ENCODE results near the gene HIVEP2. TPM values are rescaled to one million over a fixed set of nuclear protein-coding genes. Genes with fewer than 3 reads are reported as not detected.

Gene HIVEP2
- total RNA-seq, 1 donor from 2014 or later = 11.8 TPM

DNA sequence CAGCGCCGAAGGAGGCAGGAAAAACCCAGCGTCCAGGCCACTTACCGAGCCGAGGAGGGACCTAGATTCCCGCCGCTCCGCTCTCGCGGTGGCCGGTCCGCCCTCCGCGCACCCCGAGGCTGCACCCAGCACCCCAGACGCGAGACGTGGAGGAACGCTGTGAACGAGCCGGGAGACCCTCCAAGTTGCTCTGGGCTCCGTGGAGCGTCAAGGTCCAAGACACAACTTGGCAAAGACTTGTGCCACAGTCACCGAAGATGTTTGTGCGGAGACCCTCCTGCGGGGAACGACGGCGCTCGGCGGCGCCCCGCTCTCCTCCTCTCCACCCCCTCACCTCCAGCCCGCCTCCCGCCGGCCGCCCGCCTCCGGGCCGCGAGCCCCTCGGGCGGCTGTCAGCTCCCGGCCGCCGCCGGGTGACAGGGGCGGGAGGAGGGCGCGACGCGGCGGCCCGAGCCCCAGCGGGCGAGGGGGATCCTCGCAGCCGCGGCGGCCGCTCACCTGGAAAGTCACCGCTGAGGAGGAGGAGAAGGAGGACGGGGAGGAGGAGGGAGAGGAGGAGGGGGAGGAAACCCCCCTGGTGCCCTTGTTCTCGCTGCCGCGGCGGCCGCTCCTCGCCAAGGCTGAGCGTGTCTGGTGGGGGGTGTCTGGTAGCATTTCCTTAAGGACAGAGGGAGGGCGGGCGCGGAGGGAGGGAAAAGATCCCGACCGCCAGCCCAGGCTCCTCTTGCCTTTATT lies 637 bp upstream of the HIVEP2 start:
- Mint-ChIP-seq H3K9me3 (ENCODE audit: low read depth) (no peaks in the 10 kb centered on the region), H3K36me3 (ENCODE audit: insufficient read depth) (no peaks in the 10 kb centered on the region), H3K4me1 (ENCODE audit: low read depth) (peaks cover 27% of the 10 kb centered on the region), H3K27ac (peak overlapping the region; percentile 97), H3K4me3 (ENCODE audit: low read depth) (peak overlapping the region; percentile 93), H3K27me3 (no peaks in the 10 kb centered on the region)
- TF ChIP-seq, protein P1, sequence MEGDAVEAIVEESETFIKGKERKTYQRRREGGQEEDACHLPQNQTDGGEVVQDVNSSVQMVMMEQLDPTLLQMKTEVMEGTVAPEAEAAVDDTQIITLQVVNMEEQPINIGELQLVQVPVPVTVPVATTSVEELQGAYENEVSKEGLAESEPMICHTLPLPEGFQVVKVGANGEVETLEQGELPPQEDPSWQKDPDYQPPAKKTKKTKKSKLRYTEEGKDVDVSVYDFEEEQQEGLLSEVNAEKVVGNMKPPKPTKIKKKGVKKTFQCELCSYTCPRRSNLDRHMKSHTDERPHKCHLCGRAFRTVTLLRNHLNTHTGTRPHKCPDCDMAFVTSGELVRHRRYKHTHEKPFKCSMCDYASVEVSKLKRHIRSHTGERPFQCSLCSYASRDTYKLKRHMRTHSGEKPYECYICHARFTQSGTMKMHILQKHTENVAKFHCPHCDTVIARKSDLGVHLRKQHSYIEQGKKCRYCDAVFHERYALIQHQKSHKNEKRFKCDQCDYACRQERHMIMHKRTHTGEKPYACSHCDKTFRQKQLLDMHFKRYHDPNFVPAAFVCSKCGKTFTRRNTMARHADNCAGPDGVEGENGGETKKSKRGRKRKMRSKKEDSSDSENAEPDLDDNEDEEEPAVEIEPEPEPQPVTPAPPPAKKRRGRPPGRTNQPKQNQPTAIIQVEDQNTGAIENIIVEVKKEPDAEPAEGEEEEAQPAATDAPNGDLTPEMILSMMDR (IDR thresholded peaks at IDR 0.05; ENCODE audit: unreplicated experiment) = no peak
- DNase-seq (ENCODE audit: low spot score, unreplicated experiment) = peak; percentile 64

DNA sequence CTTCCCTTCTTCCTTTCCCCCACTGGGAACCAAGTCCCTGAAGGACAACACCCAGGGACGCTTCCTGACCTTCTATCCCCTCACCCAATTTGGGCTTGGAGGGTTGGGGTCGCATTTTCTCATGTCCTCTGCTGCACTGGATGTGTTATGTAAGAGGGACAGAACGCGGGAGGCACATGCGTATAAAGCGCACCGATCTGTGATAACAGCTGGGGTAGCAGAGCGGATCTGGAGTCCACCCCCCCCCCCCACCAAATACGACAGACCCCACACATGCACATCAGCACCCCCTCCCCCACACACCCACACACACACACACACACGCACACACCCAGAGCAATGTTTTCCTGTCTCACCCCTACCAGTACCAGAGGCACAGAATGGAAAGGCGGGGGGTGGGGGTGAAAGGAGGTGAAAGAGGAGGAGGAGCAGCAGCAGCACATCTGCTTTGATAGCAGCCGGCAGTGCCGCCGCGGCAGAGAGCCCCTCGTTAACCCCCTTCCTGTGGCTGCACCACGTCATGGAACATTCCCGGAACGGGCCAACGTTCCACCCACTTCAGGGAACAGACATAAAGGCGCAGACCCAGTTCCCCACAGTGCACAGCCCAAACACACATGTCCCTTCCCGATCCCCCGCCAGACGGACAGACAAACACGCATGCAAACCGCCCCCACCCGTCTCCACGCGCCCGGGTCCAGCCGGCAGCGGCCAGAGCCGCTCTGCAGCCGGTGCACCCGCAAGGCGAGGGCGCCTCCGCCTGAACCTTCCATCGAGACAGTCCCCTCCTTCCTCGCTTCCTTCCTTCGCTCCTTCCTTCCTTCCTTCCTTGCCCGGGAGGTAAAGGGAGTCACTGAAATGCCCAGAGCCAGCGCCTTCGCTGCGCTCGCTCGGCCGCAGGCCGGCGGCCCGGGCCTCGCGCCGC lies 590 bp downstream of the HIVEP2 start:
- Mint-ChIP-seq H3K36me3 (ENCODE audit: insufficient read depth) (no peaks in the 10 kb centered on the region), H3K27ac (peak overlapping the region; percentile 98), H3K27me3 (peaks cover 2% of the 10 kb centered on the region), H3K9me3 (ENCODE audit: low read depth) (no peaks in the 10 kb centered on the region), H3K4me3 (ENCODE audit: low read depth) (peak overlapping the region; percentile 93), H3K4me1 (ENCODE audit: low read depth) (peaks cover 31% of the 10 kb centered on the region)
- peak; percentile 48 for DNase-seq (ENCODE audit: low spot score, unreplicated experiment)
- TF ChIP-seq, protein P1 (IDR thresholded peaks at IDR 0.05; ENCODE audit: unreplicated experiment) = no peak

DNA sequence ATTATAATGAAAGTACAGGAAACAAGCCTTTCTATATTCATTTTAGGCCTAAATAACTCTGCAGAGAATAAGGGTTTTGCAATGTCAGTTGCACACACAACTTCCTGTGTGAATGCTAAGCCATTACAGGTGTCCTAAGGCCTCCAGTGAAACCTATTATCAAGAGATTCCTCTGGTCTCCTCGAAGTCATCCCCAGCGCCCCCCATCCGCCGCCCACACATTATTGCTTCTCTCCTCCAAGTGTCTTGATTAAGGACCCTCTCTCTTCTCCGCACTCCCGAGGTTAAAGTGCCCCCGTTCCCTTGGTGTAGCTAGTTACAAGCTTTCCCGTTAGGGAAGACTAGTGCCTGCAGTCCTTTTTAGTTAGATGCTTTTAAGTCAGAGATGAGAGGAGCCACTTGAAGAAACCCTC lies 1.3 kb downstream of the HIVEP2 start:
- TF ChIP-seq, protein P1 (IDR thresholded peaks at IDR 0.05; ENCODE audit: unreplicated experiment) = no peak
- DNase-seq (ENCODE audit: low spot score, unreplicated experiment) = no peak
- peaks cover 2% of the 10 kb centered on the region for H3K27me3 Mint-ChIP-seq
- peak overlapping the region; percentile 98 for H3K27ac Mint-ChIP-seq
- peak overlapping the region; percentile 93 for H3K4me3 Mint-ChIP-seq (ENCODE audit: low read depth)
- H3K36me3 Mint-ChIP-seq (ENCODE audit: insufficient read depth) = no peaks in the 10 kb centered on the region
- H3K9me3 Mint-ChIP-seq (ENCODE audit: low read depth) = no peaks in the 10 kb centered on the region
- peaks cover 31% of the 10 kb centered on the region for H3K4me1 Mint-ChIP-seq (ENCODE audit: low read depth)

DNA sequence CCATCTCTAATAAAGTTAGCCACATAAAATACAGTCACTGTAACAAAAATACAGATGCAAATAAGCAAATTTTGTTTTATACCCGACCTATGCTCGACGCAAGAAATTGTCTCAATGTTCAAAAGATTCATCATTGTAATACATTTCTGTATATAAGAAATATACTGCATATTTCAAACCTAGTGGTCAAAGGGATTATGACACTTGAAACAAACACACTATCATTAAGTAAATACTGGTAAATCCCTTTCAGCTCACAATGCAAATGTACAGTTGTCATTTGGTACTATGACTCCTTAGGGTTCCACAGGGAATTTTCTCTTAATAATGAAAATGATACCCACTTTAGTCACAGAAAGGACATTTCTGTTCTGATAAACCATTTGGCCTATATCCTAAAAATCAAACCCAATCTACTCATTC lies 2.2 kb downstream of the HIVEP2 start:
- no peak for DNase-seq (ENCODE audit: low spot score, unreplicated experiment)
- H3K4me3 Mint-ChIP-seq (ENCODE audit: low read depth) = peak overlapping the region; percentile 93
- TF ChIP-seq, protein P1 (IDR thresholded peaks at IDR 0.05; ENCODE audit: unreplicated experiment) = peak; percentile 56
- H3K9me3 Mint-ChIP-seq (ENCODE audit: low read depth) = no peaks in the 10 kb centered on the region
- H3K36me3 Mint-ChIP-seq (ENCODE audit: insufficient read depth) = no peaks in the 10 kb centered on the region
- H3K4me1 Mint-ChIP-seq (ENCODE audit: low read depth) = peaks cover 29% of the 10 kb centered on the region
- peaks cover 2% of the 10 kb centered on the region for H3K27me3 Mint-ChIP-seq
- peak overlapping the region; percentile 5 for H3K27ac Mint-ChIP-seq

DNA sequence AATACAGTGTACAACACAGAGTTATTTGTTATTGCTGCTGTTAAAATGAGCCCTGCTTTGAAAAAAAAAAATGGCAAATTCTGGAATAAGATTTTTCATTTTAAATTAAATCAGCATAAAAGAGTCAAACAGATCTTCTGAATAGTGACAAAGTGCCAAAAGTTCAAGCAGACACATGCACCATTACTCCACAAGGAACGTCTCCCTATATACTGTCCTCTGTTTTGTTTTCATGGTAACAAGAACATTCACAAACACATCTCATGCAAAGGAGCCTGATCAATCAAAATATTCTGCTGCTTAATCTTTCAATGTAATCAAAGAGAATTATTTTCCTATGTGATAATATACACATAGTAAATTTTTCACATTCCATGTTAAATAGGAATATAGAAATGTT lies 2.7 kb downstream of the HIVEP2 start:
- Mint-ChIP-seq H3K27me3 (peaks cover 2% of the 10 kb centered on the region), H3K4me1 (ENCODE audit: low read depth) (peaks cover 25% of the 10 kb centered on the region), H3K9me3 (ENCODE audit: low read depth) (no peaks in the 10 kb centered on the region), H3K27ac (no peak overlapping the region), H3K36me3 (ENCODE audit: insufficient read depth) (no peaks in the 10 kb centered on the region), H3K4me3 (ENCODE audit: low read depth) (no peak overlapping the region)
- DNase-seq (ENCODE audit: low spot score, unreplicated experiment) = no peak
- TF ChIP-seq, protein P1 (IDR thresholded peaks at IDR 0.05; ENCODE audit: unreplicated experiment) = no peak

Data from progenitor cell of endocrine pancreas (in vitro differentiated cells).